Neuron (in vitro differentiated cells): ENCODE measurements around the gene C1QTNF4.

Experiments used
- H2AFZ ChIP-seq: one replicate; pipeline ENCODE4 v1.6.1; 2013; ENCODE audit warnings: low read depth, mild to moderate bottlenecking, inconsistent platforms, low read length, moderate library complexity
- H3K27me3 ChIP-seq: one replicate; pipeline ENCODE4 v1.6.1; 2013; ENCODE audit warnings: low read length; ENCODE audit not compliant: insufficient read depth
- H3K36me3 ChIP-seq: one replicate; pipeline ENCODE4 v1.6.1; 2013; ENCODE audit warnings: low read length; ENCODE audit not compliant: insufficient read depth
- H3K4me1 ChIP-seq: one replicate; pipeline ENCODE4 v1.6.1; 2013; ENCODE audit warnings: low read length; ENCODE audit not compliant: insufficient read depth
- H3K4me3 ChIP-seq: 2 replicates; pipeline ENCODE4 v1.5.1; 2013; ENCODE audit warnings: mild to moderate bottlenecking, low read length, moderate library complexity
- H3K9me3 ChIP-seq: one replicate; pipeline ENCODE4 v1.6.1; 2013; ENCODE audit warnings: low read length

Gene C1QTNF4

GRCh38 chr11:47589977-47590861 lies 4.0 kb downstream of the C1QTNF4 start:
- Histone ChIP-seq H3K36me3 (peaks cover under 1% of the 10 kb centered on the region), H2AFZ (no peak overlapping the region), H3K4me3 (no peak overlapping the region), H3K4me1 (peaks cover 26% of the 10 kb centered on the region), H3K9me3 (no peaks in the 10 kb centered on the region), H3K27me3 (no peaks in the 10 kb centered on the region)

GRCh38 chr11:47589584-47589976 lies 4.6 kb downstream of the C1QTNF4 start:
- peaks cover 5% of the 10 kb centered on the region for H3K36me3 ChIP-seq
- no peaks in the 10 kb centered on the region for H3K27me3 ChIP-seq
- peaks cover 22% of the 10 kb centered on the region for H3K4me1 ChIP-seq
- H3K9me3 ChIP-seq = no peaks in the 10 kb centered on the region
- H3K4me3 ChIP-seq = no peak overlapping the region
- H2AFZ ChIP-seq = no peak overlapping the region

- H3K36me3 ChIP-seq = peaks cover 9% of the 10 kb centered on the region
- no peak overlapping the region for H2AFZ ChIP-seq
- no peaks in the 10 kb centered on the region for H3K9me3 ChIP-seq
- H3K4me3 ChIP-seq = no peak overlapping the region
- peaks cover 19% of the 10 kb centered on the region for H3K4me1 ChIP-seq
- no peaks in the 10 kb centered on the region for H3K27me3 ChIP-seq
Observed at GRCh38 chr11:47589118-47589517, 5.1 kb downstream of the C1QTNF4 start.

- H3K36me3 ChIP-seq = peaks cover 22% of the 10 kb centered on the region
- peaks cover 12% of the 10 kb centered on the region for H3K4me1 ChIP-seq
- H2AFZ ChIP-seq = no peak overlapping the region
- H3K9me3 ChIP-seq = no peaks in the 10 kb centered on the region
- H3K4me3 ChIP-seq = no peak overlapping the region
- no peaks in the 10 kb centered on the region for H3K27me3 ChIP-seq
Observed at GRCh38 chr11:47587723-47588326, 6.4 kb downstream of the C1QTNF4 start.

GRCh38 chr11:47587039-47587716 lies 7.0 kb downstream of the C1QTNF4 start:
- Histone ChIP-seq H3K27me3 (no peaks in the 10 kb centered on the region), H3K4me1 (peaks cover 10% of the 10 kb centered on the region), H3K36me3 (peaks cover 26% of the 10 kb centered on the region), H2AFZ (no peak overlapping the region), H3K4me3 (no peak overlapping the region), H3K9me3 (no peaks in the 10 kb centered on the region)

- Histone ChIP-seq H3K27me3 (no peaks in the 10 kb centered on the region), H2AFZ (no peak within 1 kb of the TSS), H3K4me3 (no peak within 1 kb of the TSS), H3K4me1 (peaks cover 3% of the 10 kb centered on the region), H3K36me3 (peaks cover 35% of the 10 kb centered on the region), H3K9me3 (no peaks in the 10 kb centered on the region)
Observed at GRCh38 chr11:47586098-47586855, 7.9 kb downstream of the C1QTNF4 start, which contains the start of gene FAM180B. TSS of gene FAM180B (plus strand) at chr11:47586678. CDS start at chr11:47586769, 91 bp downstream.

GRCh38 chr11:47583844-47584243 lies 10.4 kb downstream of the C1QTNF4 start:
- no peaks in the 10 kb centered on the region for H3K9me3 ChIP-seq
- H3K36me3 ChIP-seq = peaks cover 48% of the 10 kb centered on the region

GRCh38 chr11:47578524-47579494 lies 15.4 kb downstream of the C1QTNF4 start, which contains the start of the genes KBTBD4 and NDUFS3:
TSS of gene KBTBD4 (minus strand) at chr11:47578970. CDS start at chr11:47578951, 19 bp downstream.
TSS of gene NDUFS3 (plus strand) at chr11:47579074. CDS start at chr11:47579092, 18 bp downstream.
- Histone ChIP-seq H3K36me3 (peaks cover 47% of the 10 kb centered on the region), H3K9me3 (no peaks in the 10 kb centered on the region)

More at GRCh38 chr11:47583844-47584243, 10.4 kb downstream of the C1QTNF4 start:
- Histone ChIP-seq H3K4me1 (peaks cover 12% of the 10 kb centered on the region), H2AFZ (no peak overlapping the region), H3K27me3 (no peaks in the 10 kb centered on the region), H3K4me3 (no peak overlapping the region)

GRCh38 chr11:47577460-47578041 lies 16.7 kb downstream of the C1QTNF4 start:
- peak overlapping the region; percentile 66 for H3K4me3 ChIP-seq
- no peaks in the 10 kb centered on the region for H3K27me3 ChIP-seq
- no peak overlapping the region for H2AFZ ChIP-seq
- no peaks in the 10 kb centered on the region for H3K9me3 ChIP-seq
- H3K36me3 ChIP-seq = peaks cover 49% of the 10 kb centered on the region
- peaks cover 23% of the 10 kb centered on the region for H3K4me1 ChIP-seq

More at GRCh38 chr11:47578524-47579494, 15.4 kb downstream of the C1QTNF4 start, which contains the start of the genes KBTBD4 and NDUFS3:
- no peaks in the 10 kb centered on the region for H3K27me3 ChIP-seq
- peak within 1 kb of the TSS; percentile 66 for H3K4me3 ChIP-seq
- peak within 1 kb of the TSS; percentile 47 for H2AFZ ChIP-seq
- peaks cover 23% of the 10 kb centered on the region for H3K4me1 ChIP-seq

GRCh38 chr11:47573321-47573720 lies 20.9 kb downstream of the C1QTNF4 start:
- peaks cover 14% of the 10 kb centered on the region for H3K4me1 ChIP-seq
- no peak overlapping the region for H2AFZ ChIP-seq
- no peak overlapping the region for H3K4me3 ChIP-seq
- no peaks in the 10 kb centered on the region for H3K9me3 ChIP-seq
- H3K36me3 ChIP-seq = peaks cover 39% of the 10 kb centered on the region
- no peaks in the 10 kb centered on the region for H3K27me3 ChIP-seq

- Histone ChIP-seq H2AFZ (no peak overlapping the region), H3K4me1 (peaks cover 9% of the 10 kb centered on the region), H3K36me3 (peaks cover 39% of the 10 kb centered on the region), H3K27me3 (no peaks in the 10 kb centered on the region), H3K4me3 (no peak overlapping the region), H3K9me3 (no peaks in the 10 kb centered on the region)
Observed at GRCh38 chr11:47572715-47573255, 21.4 kb downstream of the C1QTNF4 start.
